DOHH2 (cell line): ENCODE measurements around the gene TPM1.

Experiments
- CTCF ChIP-seq: fragments of 200-600 bp; sonication (generic); IDR thresholded peaks from one replicate; pipeline ENCODE4 v1.5.1; 2014; ENCODE audit warnings: antibody characterized with exemption, mild to moderate bottlenecking, low read depth, low read length; ENCODE audit not compliant: poor library complexity, severe bottlenecking
- EZH2phosphoT487 ChIP-seq: fragments of 200-600 bp; sonication (generic); IDR thresholded peaks from 2 replicates; pipeline ENCODE4 v1.6.1; 2017; ENCODE audit warnings: borderline replicate concordance, mild to moderate bottlenecking, antibody characterized with exemption, low read length, moderate library complexity, mixed read lengths

DNA sequence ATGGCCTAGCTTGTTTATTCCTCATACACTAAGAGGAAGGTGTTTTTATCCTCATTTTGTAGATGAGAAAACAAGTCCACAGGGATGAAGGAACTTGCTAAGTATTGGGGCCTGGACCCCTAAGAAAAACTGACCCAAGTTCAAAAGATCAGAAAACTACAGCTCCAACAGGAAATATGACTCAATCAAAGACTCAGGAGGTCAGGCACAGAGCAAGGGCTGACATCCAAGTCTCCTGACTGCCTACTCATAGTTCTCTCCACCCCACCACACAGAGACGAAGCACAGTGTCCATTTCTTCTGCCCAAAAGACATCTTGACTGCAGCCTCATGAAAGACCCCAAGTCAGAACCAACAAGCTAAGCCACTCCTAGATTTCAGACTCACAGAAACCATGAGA lies 26.9 kb upstream of the TPM1 start:
- TF ChIP-seq CTCF, result no peak
- no peak for TF ChIP-seq EZH2phosphoT487
